Activated naive CD4-positive, alpha-beta T cell treated with anti-CD3 and anti-CD28 coated beads, Interleukin-2, amount 50 U/mL, for 24 hours (primary cell): ENCODE measurements around the gene RAB27B.

ENCODE experiments used
- H3K27ac Mint-ChIP-seq: one replicate; pipeline ENCODE4 v1.8.0; 2021; ENCODE audit warnings: mild to moderate bottlenecking, mixed read lengths
- H3K27me3 Mint-ChIP-seq: one replicate; pipeline ENCODE4 v1.8.0; 2021; ENCODE audit warnings: mixed read lengths
- H3K36me3 Mint-ChIP-seq: one replicate; pipeline ENCODE4 v1.8.0; 2021; ENCODE audit warnings: mixed read lengths
- H3K4me1 Mint-ChIP-seq: one replicate; pipeline ENCODE4 v1.8.0; 2021; ENCODE audit warnings: mixed read lengths
- H3K4me3 Mint-ChIP-seq: one replicate; pipeline ENCODE4 v1.8.0; 2021; ENCODE audit warnings: mild to moderate bottlenecking, mixed read lengths
- H3K9me3 Mint-ChIP-seq: one replicate; pipeline ENCODE4 v1.8.0; 2021; ENCODE audit warnings: mixed read lengths

Gene RAB27B

GRCh38 chr18:54906331-54907185, 78.3 kb downstream of the RAB27B start:
- H3K27ac Mint-ChIP-seq = no peak overlapping the region
- H3K4me1 Mint-ChIP-seq = no peaks in the 10 kb centered on the region
- no peaks in the 10 kb centered on the region for H3K36me3 Mint-ChIP-seq
- no peaks in the 10 kb centered on the region for H3K9me3 Mint-ChIP-seq
- H3K4me3 Mint-ChIP-seq = no peak overlapping the region
- no peaks in the 10 kb centered on the region for H3K27me3 Mint-ChIP-seq

GRCh38 chr18:54909538-54909937, 81.3 kb downstream of the RAB27B start:
- Mint-ChIP-seq H3K36me3 (no peaks in the 10 kb centered on the region), H3K9me3 (no peaks in the 10 kb centered on the region), H3K27me3 (no peaks in the 10 kb centered on the region), H3K4me1 (no peaks in the 10 kb centered on the region), H3K4me3 (no peak overlapping the region), H3K27ac (no peak overlapping the region)

GRCh38 chr18:54910161-54910919, 82.1 kb downstream of the RAB27B start:
- H3K4me1 Mint-ChIP-seq = no peaks in the 10 kb centered on the region
- no peaks in the 10 kb centered on the region for H3K36me3 Mint-ChIP-seq
- H3K4me3 Mint-ChIP-seq = no peak overlapping the region
- no peak overlapping the region for H3K27ac Mint-ChIP-seq
- H3K9me3 Mint-ChIP-seq = no peaks in the 10 kb centered on the region
- H3K27me3 Mint-ChIP-seq = no peaks in the 10 kb centered on the region

DNA sequence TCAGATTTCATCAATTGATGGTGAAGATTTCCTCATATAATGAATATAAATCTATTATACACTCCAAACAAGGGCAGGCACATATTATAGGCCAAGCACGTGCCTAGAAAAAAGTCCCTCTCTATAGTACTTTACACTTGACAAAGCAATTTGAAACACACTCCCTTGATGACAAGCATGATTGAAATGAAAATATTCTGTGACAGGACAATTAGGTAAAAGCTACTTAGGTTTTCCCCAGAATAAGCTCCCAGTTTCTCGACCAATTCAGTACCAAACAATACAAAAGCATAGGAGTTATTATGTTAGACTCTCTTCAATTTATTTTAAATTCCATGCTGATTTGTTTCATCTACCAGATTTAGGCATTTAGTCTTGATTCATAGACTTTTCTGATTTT, 83.3 kb downstream of the RAB27B start:
- Mint-ChIP-seq H3K36me3 (no peaks in the 10 kb centered on the region), H3K4me1 (no peaks in the 10 kb centered on the region), H3K27me3 (no peaks in the 10 kb centered on the region), H3K4me3 (no peak overlapping the region), H3K27ac (no peak overlapping the region), H3K9me3 (no peaks in the 10 kb centered on the region)

DNA sequence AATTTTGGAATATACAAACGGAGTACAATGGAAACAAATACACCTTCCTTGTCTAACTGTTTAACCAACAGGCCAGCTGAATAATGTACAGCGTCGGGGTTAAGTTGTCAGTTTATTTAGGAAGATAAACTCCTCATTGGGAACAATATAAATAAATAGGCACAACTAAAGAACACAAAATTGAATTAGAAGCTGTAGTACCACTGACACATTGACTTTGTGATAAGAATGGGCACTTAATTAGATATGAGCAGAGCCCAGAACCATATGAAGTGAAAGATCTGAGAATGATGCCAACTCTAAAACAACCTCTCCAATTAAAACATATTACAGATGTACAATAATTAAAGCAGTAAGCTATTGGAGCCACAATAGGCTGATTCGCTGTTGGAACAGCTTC, 86.5 kb downstream of the RAB27B start:
- Mint-ChIP-seq H3K4me3 (no peak overlapping the region), H3K4me1 (no peaks in the 10 kb centered on the region), H3K27me3 (no peaks in the 10 kb centered on the region), H3K36me3 (no peaks in the 10 kb centered on the region), H3K27ac (no peak overlapping the region), H3K9me3 (no peaks in the 10 kb centered on the region)

DNA sequence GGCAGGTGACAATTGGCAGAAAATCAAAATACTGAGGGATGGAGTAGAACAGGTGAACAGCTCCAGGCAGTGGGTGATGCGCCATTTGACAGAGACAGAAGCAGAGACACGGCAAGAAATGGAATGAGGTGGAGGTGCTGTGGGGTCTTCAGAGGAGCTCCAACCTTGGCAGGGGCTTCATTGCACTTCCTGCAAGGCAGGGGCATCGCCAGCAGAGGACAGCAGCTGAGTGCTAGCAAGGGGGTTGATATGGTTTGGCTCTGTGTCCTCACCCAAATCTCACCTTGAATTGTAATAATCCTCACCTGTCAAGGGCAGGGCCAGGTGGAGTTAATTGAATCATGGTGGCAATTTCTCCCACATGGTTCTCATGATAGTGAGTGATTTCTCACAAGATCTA, 88.2 kb downstream of the RAB27B start:
- H3K4me3 Mint-ChIP-seq = no peak overlapping the region
- no peak overlapping the region for H3K27ac Mint-ChIP-seq
- no peaks in the 10 kb centered on the region for H3K36me3 Mint-ChIP-seq
- H3K4me1 Mint-ChIP-seq = no peaks in the 10 kb centered on the region
- H3K27me3 Mint-ChIP-seq = no peaks in the 10 kb centered on the region
- H3K9me3 Mint-ChIP-seq = no peaks in the 10 kb centered on the region

GRCh38 chr18:54918060-54918459, 89.8 kb downstream of the RAB27B start:
- Mint-ChIP-seq H3K27ac (no peak overlapping the region), H3K4me1 (no peaks in the 10 kb centered on the region), H3K4me3 (no peak overlapping the region)

GRCh38 chr18:54919412-54919811, 91.1 kb downstream of the RAB27B start:
- Mint-ChIP-seq H3K36me3 (peaks cover 2% of the 10 kb centered on the region), H3K27me3 (no peaks in the 10 kb centered on the region), H3K27ac (no peak overlapping the region), H3K9me3 (no peaks in the 10 kb centered on the region), H3K4me3 (no peak overlapping the region), H3K4me1 (no peaks in the 10 kb centered on the region)

More at GRCh38 chr18:54918060-54918459, 89.8 kb downstream of the RAB27B start:
- no peaks in the 10 kb centered on the region for H3K27me3 Mint-ChIP-seq
- H3K36me3 Mint-ChIP-seq = peaks cover 2% of the 10 kb centered on the region
- H3K9me3 Mint-ChIP-seq = no peaks in the 10 kb centered on the region

DNA sequence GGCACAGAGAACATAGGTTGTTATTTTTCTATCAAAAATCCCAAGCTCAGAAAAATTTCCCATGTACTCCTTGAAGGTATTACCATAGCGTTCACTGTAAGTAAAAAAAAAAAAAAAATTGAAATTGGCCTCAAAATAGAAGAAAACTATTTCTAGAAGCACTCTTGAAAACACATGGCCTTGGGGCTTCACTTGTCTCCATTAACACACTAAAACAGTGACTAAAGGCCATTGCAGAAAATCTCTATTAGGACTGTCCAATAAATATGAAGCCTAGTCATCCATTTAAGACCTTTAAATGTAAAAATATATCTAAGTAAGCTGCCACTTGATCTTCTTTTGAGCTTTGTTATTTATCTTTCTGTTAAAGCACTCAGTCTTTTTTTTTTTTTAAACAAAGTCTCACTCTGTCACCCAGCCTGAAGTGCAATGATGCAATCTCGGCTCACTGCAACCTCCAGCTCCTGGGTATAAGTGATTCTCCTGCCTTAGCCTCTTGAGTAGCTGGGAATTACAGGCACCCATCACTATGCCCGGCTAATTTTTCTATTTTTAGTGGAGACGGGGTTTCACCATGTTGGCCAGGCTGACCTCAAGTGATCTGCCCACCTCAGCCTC, 95.2 kb downstream of the RAB27B start:
- no peaks in the 10 kb centered on the region for H3K9me3 Mint-ChIP-seq
- peaks cover 2% of the 10 kb centered on the region for H3K36me3 Mint-ChIP-seq
- H3K4me1 Mint-ChIP-seq = no peaks in the 10 kb centered on the region
- H3K27ac Mint-ChIP-seq = no peak overlapping the region
- no peak overlapping the region for H3K4me3 Mint-ChIP-seq
- H3K27me3 Mint-ChIP-seq = no peaks in the 10 kb centered on the region

GRCh38 chr18:54924948-54925347, 96.7 kb downstream of the RAB27B start:
- H3K36me3 Mint-ChIP-seq = peaks cover 2% of the 10 kb centered on the region
- H3K27me3 Mint-ChIP-seq = no peaks in the 10 kb centered on the region
- H3K9me3 Mint-ChIP-seq = no peaks in the 10 kb centered on the region
- no peak overlapping the region for H3K27ac Mint-ChIP-seq
- no peaks in the 10 kb centered on the region for H3K4me1 Mint-ChIP-seq
- no peak overlapping the region for H3K4me3 Mint-ChIP-seq

- Mint-ChIP-seq H3K36me3 (peaks cover 2% of the 10 kb centered on the region), H3K4me3 (no peak overlapping the region), H3K4me1 (no peaks in the 10 kb centered on the region), H3K27me3 (no peaks in the 10 kb centered on the region), H3K9me3 (no peaks in the 10 kb centered on the region), H3K27ac (no peak overlapping the region)
These were observed 98.5 kb downstream of the RAB27B start for GRCh38 chr18:54926593-54927325.

DNA sequence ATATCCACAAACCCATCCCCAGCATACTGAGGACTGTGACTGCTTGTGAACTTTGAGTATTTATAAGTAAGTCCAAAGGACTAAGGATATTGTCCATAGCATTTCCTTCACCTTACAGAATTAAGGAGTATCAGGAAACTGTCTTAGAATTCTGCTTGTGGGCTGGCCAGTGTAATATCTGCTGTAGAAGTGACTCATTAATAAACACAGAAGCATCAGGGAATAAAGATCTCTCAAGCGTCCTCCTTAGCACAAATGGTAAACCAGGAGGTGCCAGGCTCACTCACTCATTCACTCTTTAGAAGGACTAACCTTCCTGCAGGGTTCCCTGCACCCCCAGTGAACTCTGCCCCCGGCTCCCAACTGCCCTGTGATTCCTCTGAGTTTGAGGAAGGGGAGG, 100.0 kb downstream of the RAB27B start:
- Mint-ChIP-seq H3K27ac (no peak overlapping the region), H3K27me3 (no peaks in the 10 kb centered on the region), H3K4me1 (no peaks in the 10 kb centered on the region), H3K4me3 (no peak overlapping the region), H3K9me3 (no peaks in the 10 kb centered on the region), H3K36me3 (no peaks in the 10 kb centered on the region)

- no peaks in the 10 kb centered on the region for H3K4me1 Mint-ChIP-seq
These were observed 102.9 kb downstream of the RAB27B start for GRCh38 chr18:54931152-54931551.

DNA sequence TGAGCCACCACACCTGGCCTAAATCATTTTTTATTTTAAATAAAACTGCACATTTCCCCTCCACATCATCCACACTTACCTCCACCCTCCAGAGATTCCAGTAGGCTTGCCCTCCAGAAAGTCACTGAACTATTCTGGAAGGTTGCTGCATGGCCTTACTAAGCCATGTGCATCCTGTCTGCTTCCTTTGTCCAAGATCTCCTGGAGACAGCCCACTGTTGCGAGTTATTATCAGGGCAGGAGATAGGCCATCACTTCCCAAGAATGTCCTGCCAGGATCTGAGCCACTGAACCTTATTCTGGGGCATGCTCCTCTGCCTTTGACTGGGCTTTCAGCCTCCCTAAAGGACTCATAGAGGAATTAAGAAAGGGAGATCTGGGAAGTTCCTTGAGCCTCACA, 104.2 kb downstream of the RAB27B start:
- Mint-ChIP-seq H3K4me1 (no peaks in the 10 kb centered on the region), H3K36me3 (no peaks in the 10 kb centered on the region), H3K27ac (no peak overlapping the region), H3K9me3 (no peaks in the 10 kb centered on the region), H3K27me3 (no peaks in the 10 kb centered on the region), H3K4me3 (no peak overlapping the region)

More at GRCh38 chr18:54931152-54931551, 102.9 kb downstream of the RAB27B start:
- Mint-ChIP-seq H3K9me3 (no peaks in the 10 kb centered on the region), H3K4me3 (no peak overlapping the region), H3K27ac (no peak overlapping the region), H3K36me3 (no peaks in the 10 kb centered on the region), H3K27me3 (no peaks in the 10 kb centered on the region)

DNA sequence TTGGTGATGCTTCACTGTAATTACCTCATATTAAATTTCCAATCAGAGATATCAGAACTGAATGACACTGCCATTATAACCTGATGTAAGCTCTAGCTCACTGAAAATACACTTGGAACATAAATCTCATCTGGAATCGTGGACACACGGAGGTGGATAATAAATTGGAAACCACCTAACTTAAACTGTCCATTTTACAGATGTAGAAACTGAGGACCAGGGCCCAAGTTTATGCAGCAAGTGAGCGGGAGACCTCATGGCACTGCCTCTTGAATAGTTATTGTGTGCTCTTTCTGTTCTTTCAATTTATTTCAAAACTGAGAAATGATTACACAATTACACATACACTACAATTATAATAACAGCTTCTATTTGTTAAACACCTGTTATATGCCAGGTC, 110.2 kb downstream of the RAB27B start:
- Mint-ChIP-seq H3K4me3 (no peak overlapping the region), H3K36me3 (no peaks in the 10 kb centered on the region), H3K4me1 (no peaks in the 10 kb centered on the region), H3K9me3 (no peaks in the 10 kb centered on the region), H3K27me3 (no peaks in the 10 kb centered on the region), H3K27ac (no peak overlapping the region)
